Right ventricle myocardium superior (tissue), 1 donor: Measurements from ENCODE around the gene PDX1. TPM values are rescaled to one million over a fixed set of nuclear protein-coding genes. Genes with fewer than 3 reads are reported as not detected.

Experiments
- ATAC-seq: fragments of 200-7000 bp; cut with Tn5 transposase; one replicate; pipeline ENCODE4 v1.9.1; 2020; ENCODE audit warnings: mild to moderate bottlenecking; ENCODE audit not compliant: poor library complexity
- DNase-seq: peaks from one replicate; pipeline ENCODE4 v3.0.0-alpha.2; 2020
- intact Hi-C: fragments of 100-400 bp; cut with DNase I; formaldehyde crosslinking; loops from one replicate; pipeline ENCODE4 v1.11.2; 2022
- total RNA-seq: library from RNA; stranded (reverse); fragmentation: NEBNext Ultra II Directional; extraction: Animal tissue kit (Norgen Biotek cat#: 25700); gene quantifications from one replicate; pipeline ENCODE4 v1.2.1, GENCODE V29; 2021
- donor health status: DM: no; HTN: yes; CAD: no; lungs with severe emphysema.

PDX1 gene
- total RNA-seq, 1 donor from 2014 or later = not detected

- intact Hi-C loops = no loop called here
- DNase-seq = no peak
- ATAC-seq = no peak
Observed at GRCh38 chr13:27966641-27967202, 46.9 kb downstream of the PDX1 start.

- ATAC-seq (no peak), DNase-seq (no peak)
- intact Hi-C loops = no loop called here
Observed at GRCh38 chr13:27967203-27967735, 47.5 kb downstream of the PDX1 start.

- no peak for DNase-seq
- ATAC-seq = no peak
- intact Hi-C loops = no loop called here
Observed at GRCh38 chr13:27967736-27968315, 48.0 kb downstream of the PDX1 start.

GRCh38 chr13:27968316-27969081 lies 48.7 kb downstream of the PDX1 start:
- intact Hi-C loops = no loop called here
- DNase-seq (no peak), ATAC-seq (no peak)

DNA sequence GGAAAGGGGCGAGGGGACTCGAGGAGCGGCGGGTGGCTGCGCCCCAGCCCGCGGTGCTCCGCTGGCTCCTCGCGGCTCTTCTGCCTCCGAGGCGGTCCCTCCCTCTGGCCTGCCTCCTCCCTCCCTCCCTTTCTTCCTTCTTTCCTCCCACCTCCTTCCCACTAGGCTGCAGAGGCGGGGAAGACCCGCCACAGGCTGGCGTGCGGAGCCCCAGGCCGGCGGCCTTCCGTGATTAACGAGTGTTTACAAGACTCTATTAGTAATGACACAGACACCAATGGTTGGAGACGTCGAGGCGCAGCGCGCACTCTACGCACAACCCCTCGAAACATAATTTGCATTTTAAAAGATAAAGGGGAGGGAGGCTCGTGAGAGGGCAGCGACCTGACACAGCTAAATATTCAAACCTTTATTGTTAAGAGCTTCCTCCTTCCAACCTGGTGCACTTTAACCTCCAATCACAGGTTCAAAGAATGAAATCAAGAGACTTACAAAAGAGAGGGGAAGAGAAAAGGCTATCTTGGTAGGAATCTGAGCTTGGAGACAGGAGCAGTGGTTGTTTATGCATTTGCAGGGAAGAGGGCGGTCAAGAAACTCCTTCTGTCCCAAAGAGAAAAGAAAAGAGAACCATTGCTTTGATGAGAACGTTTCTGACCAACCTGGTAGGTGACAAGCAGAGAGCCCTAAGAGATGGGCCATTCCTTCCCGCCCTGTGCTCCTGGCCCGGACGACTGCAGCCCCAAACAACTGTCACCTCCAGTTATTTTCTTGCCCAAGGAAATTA lies 49.5 kb downstream of the PDX1 start, which contains the start of gene CDX2:
Gene CDX2 (minus strand): TSS at position 234 of the 784 bp plus-strand sequence. CDS start 309 bp downstream, outside the sequence.
- no peak for ATAC-seq
- intact Hi-C loops = no loop called here

DNA sequence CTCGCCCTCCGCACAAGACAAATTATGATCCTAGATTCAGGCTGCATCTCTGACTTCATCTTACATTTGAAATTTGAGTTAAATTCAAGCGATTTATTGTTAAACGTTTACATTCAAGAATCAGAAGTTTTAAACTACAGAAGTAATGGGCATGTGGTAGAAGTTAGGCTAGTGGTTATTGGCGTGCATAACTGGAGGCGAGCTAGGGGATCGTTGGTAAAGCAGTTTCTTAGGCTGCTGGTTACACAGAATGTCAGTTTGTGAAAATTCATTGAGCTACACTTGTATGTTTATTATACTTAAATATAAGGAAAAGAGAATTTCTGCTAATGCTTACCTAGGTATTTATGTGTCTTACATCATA lies 50.0 kb downstream of the PDX1 start:
- no peak for ATAC-seq
- intact Hi-C loops = no loop called here
- DNase-seq = no peak

More for the DNA sequence above, 49.5 kb downstream of the PDX1 start, which contains the start of gene CDX2:
- no peak for DNase-seq

- intact Hi-C loops = no loop called here
- no peak for ATAC-seq
- no peak for DNase-seq
Observed at GRCh38 chr13:27970382-27971235, 50.8 kb downstream of the PDX1 start.

DNA sequence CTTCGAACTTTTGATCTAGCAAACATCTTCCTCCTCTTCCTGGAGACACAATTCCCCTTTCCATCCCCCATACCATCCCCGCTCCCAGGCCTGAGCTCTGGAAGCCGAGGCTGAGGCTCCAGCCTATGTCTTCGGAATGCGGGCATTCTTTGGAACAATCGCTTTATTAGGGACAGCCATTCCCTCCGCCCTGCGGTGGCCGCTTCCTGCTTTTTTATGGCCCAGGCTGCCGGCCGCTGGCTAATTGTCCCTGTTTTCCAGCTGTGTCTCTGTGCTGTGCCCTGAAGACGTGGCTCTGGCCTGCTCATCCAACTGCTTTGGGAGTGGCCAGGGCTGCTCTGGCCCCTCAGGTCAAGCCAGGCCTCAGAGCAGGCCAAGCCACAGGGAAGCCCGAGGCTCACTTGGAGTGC lies 51.4 kb downstream of the PDX1 start:
- no peak for ATAC-seq
- no peak for DNase-seq
- intact Hi-C loops = no loop called here

- intact Hi-C loops = no loop called here
- ATAC-seq (no peak), DNase-seq (no peak)
Observed at GRCh38 chr13:27971776-27972477, 52.1 kb downstream of the PDX1 start.

GRCh38 chr13:27972478-27972820 lies 52.6 kb downstream of the PDX1 start:
- DNase-seq (no peak), ATAC-seq (no peak)
- intact Hi-C loops = no loop called here

GRCh38 chr13:27973291-27973690 lies 53.5 kb downstream of the PDX1 start:
- intact Hi-C loops = no loop called here
- no peak for DNase-seq
- ATAC-seq = no peak

- DNase-seq = no peak
- intact Hi-C loops = no loop called here
- no peak for ATAC-seq
Observed at GRCh38 chr13:27973961-27974662, 54.3 kb downstream of the PDX1 start.

Other genes with a start within 250 kb of the PDX1 start
- not detected for gene GSX1, start 127.5 kb upstream of the PDX1 start, total RNA-seq
- not detected for gene CDX2, start 49.3 kb downstream of the PDX1 start, total RNA-seq
- not detected for gene URAD, start 68.7 kb downstream of the PDX1 start, total RNA-seq
- 0.11 TPM for gene FLT3, start 180.6 kb downstream of the PDX1 start, total RNA-seq
- 8.1 TPM for gene PAN3, start 218.5 kb downstream of the PDX1 start, total RNA-seq